Activated T-helper 2 cell treated with anti-CD3 and anti-CD28 coated beads, Interferon-gamma antibody, Interleukin-2, Interleukin-4, amounts not matched to agents 10 μg/mL and 5 μg/mL and 100 μg/mL, durations not matched to agents 14 hours and 24 hours and 36 hours (primary cell): ENCODE results near the gene C10orf95. TPM values are rescaled to one million over a fixed set of nuclear protein-coding genes. Genes with fewer than 3 reads are reported as not detected.
A peak's percentile ranks its signal among the peaks of the same experiment; 100 is the strongest.

Source experiments
- DNase-seq: peaks from one replicate; pipeline ENCODE4 v3.0.0; 2021; ENCODE audit warnings: low spot score
- H3K27ac Mint-ChIP-seq: one replicate; pipeline ENCODE4 v1.8.0; 2021; ENCODE audit warnings: mixed read lengths
- H3K27me3 Mint-ChIP-seq: one replicate; pipeline ENCODE4 v1.8.0; 2021; ENCODE audit warnings: low read depth, mixed read lengths
- H3K36me3 Mint-ChIP-seq: one replicate; pipeline ENCODE4 v1.8.0; 2021; ENCODE audit warnings: low read depth, mixed read lengths
- H3K4me1 Mint-ChIP-seq: one replicate; pipeline ENCODE4 v1.8.0; 2021; ENCODE audit warnings: low read depth, mixed read lengths
- H3K4me3 Mint-ChIP-seq: one replicate; pipeline ENCODE4 v1.8.0; 2021; ENCODE audit warnings: low read depth, mild to moderate bottlenecking, moderate library complexity, mixed read lengths
- H3K9me3 Mint-ChIP-seq: one replicate; pipeline ENCODE4 v1.8.0; 2021; ENCODE audit warnings: mixed read lengths
- intact Hi-C: fragments of 100-400 bp; cut with micrococcal nuclease; formaldehyde crosslinking; loops from one replicate; pipeline ENCODE4 v1.15.1; 2023
- total RNA-seq: library from RNA; stranded (reverse); gene quantifications from 2 replicates; pipeline ENCODE4 v1.2.3, GENCODE V29; 2022

Gene C10orf95
- total RNA-seq, 1 donor from 2014 or later: not detected

DNA sequence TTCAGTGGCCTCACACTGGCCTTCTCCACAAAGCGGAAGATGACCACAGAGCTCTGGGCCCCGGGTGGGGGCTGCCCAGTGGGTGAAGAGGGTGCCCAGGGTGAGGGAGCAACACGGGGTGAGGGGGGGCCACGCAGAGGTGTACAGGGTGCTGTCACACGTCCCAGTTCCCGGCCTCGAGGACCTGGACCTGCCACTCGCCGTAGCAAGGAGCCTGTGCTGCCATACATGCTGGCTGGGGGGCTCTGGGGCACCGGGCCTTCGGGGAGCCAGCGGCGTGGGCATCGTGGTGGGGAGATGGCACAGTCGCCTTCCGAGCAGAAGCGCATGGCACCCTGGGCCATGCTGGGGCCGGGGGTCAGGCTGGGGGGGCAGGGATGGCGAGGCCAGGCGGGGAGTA is 34.6 kb downstream of the C10orf95 start:
- H3K27me3 Mint-ChIP-seq: peaks cover 24% of the 10 kb centered on the region
- intact Hi-C loops: no loop called here

DNA sequence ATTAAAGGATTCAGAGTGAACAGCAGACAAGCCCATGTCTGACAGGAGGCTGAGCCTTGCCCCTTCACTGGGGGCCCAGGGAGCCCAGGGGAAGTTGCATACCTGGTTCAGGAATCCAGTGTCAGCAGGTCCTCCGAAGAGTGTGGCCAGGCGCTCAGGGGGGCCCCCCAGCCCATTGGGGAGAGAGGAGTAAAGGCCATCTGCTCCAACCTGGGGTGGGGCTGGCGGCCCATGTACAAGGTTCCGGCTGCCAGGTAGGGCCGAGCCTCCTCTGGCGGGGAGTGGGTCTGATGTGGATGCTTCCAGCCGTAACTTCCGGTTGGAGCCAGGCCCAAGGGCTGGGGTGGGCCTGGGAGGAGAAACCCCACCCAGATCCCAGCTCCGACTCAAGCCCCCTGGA is 35.1 kb downstream of the C10orf95 start:
- Mint-ChIP-seq H3K27me3 (peaks cover 28% of the 10 kb centered on the region), H3K27ac (no peak overlapping the region), H3K4me1 (peaks cover 22% of the 10 kb centered on the region), H3K4me3 (no peak overlapping the region), H3K36me3 (no peaks in the 10 kb centered on the region), H3K9me3 (no peaks in the 10 kb centered on the region)
- no peak for DNase-seq
- intact Hi-C loops: no loop called here

More for the DNA sequence above, 34.6 kb downstream of the C10orf95 start:
- no peak overlapping the region for H3K4me3 Mint-ChIP-seq
- no peaks in the 10 kb centered on the region for H3K36me3 Mint-ChIP-seq
- H3K9me3 Mint-ChIP-seq: no peaks in the 10 kb centered on the region
- H3K27ac Mint-ChIP-seq: no peak overlapping the region
- no peak for DNase-seq
- peaks cover 19% of the 10 kb centered on the region for H3K4me1 Mint-ChIP-seq

DNA sequence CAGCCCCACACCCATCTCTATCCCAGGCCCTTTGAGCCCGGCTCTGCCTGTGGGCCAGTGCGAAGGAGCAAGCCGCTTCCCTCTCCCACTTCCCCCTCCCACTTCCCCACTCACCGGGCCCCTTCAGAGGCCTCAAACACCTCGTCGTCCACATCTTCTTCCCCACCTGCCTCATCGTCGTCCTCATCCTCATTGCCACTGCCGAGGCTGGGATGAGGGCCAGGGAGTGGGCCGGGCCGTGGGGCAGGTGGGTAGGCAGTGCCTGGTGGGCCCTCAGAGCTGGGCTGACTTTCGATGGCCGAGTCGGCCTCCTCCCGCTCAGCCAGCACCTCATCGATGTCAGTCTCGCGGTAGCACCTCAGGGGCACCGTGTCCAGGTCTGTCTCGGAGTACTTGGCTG is 36.6 kb downstream of the C10orf95 start:
- no peak overlapping the region for H3K4me3 Mint-ChIP-seq
- H3K27ac Mint-ChIP-seq: no peak overlapping the region
- peaks cover 23% of the 10 kb centered on the region for H3K4me1 Mint-ChIP-seq
- DNase-seq: no peak
- H3K36me3 Mint-ChIP-seq: no peaks in the 10 kb centered on the region
- H3K27me3 Mint-ChIP-seq: peaks cover 37% of the 10 kb centered on the region
- intact Hi-C loops: no loop called here
- no peaks in the 10 kb centered on the region for H3K9me3 Mint-ChIP-seq

DNA sequence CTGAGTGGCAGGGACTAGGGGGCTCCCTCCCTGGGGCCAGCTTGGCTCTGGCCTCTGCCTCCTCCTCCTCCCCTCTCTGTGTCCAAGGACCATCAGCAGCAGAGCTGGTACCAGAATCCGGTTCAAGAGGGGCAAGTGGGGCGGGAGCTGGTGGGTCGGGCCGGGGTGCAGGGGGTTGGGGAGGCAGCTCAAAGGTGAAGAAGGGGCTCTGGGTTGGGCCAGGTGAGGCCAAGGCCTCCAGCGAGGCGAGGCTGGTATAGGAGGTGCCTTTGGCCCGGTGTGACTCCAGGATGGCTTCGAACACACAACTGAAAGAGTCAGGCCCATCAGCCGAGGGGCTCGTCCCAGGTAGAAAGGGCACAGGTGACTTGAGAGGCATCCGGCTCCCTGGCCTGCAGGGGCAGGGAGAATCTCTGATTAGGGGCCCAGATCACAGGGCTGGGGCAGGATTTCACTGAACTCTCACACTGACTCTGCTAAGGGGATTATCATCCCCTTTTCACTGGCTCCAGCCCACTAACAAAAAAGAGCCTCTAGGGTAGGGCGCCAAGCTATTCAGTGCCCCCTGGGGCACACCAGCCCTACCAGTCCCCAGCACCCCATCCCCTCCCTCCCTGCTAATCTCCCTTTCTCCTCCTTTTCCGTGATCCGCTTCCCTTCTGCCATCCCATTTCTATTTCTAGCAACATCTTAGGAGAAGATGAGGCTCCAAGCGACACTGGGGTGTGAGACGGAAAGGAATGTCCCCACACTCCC is 37.4 kb downstream of the C10orf95 start:
- no peaks in the 10 kb centered on the region for H3K36me3 Mint-ChIP-seq
- H3K4me3 Mint-ChIP-seq: no peak overlapping the region
- no peak overlapping the region for H3K27ac Mint-ChIP-seq

DNA sequence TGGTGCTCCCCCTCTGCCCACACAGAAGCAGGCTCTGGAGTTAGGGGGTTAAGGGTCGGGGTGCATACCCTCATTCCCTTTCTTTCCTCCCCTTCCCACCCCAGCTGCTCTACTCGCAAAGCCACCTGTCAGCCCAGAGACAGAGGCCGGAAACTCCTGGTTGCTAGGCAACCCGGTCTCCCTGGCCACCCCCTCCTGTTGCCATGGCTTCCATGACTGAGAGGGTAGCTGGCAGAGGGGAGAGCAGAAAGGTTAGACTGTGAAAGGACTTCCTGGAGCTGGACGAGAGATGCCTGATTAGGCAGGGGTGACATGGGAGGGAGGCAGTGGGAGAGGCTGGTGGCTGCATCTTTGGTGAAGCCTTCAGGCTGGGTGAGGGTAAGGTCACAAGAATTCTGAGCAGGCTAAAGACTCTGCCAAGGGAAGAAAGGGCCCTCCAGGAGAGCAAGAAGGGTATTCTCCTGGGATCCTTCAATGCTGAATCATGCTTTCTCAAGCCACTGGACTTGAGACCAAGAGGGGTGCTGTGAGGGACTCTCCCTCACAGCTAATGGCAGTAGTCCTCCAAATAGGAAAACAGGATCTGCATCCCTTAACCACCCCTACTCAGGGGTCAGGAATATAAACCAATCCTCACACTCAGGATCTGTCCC is 38.2 kb downstream of the C10orf95 start:
- DNase-seq: no peak
- peaks cover 38% of the 10 kb centered on the region for H3K27me3 Mint-ChIP-seq
- intact Hi-C loops: no loop called here
- no peak overlapping the region for H3K27ac Mint-ChIP-seq
- no peaks in the 10 kb centered on the region for H3K36me3 Mint-ChIP-seq
- no peak overlapping the region for H3K4me3 Mint-ChIP-seq
- no peaks in the 10 kb centered on the region for H3K9me3 Mint-ChIP-seq
- H3K4me1 Mint-ChIP-seq: peaks cover 26% of the 10 kb centered on the region

More for the DNA sequence above, 37.4 kb downstream of the C10orf95 start:
- Mint-ChIP-seq H3K9me3 (no peaks in the 10 kb centered on the region), H3K27me3 (peaks cover 39% of the 10 kb centered on the region), H3K4me1 (peaks cover 24% of the 10 kb centered on the region)
- intact Hi-C loops: no loop called here
- no peak for DNase-seq

DNA sequence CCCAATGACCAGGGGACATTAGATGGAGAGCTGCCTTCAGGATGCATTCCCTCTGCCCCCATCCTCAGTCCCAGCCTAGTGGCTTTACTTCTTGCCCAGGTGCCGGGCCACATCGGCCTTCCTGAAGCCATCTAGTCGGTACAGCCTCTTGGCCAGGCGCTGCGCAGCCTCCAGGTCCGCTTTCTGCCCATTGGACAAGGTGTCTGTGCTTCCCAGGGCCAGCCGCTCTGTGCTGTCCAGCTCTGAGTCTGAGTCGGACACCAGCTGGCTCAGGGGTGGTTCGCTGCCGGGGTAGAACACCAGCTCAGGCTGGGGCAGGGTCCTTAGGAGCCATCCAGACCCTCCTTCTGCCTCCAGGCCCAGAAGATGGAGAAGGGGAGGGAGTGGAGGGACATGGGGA is 39.0 kb downstream of the C10orf95 start:
- Mint-ChIP-seq H3K27ac (no peak overlapping the region), H3K9me3 (no peaks in the 10 kb centered on the region), H3K27me3 (peaks cover 34% of the 10 kb centered on the region), H3K4me3 (no peak overlapping the region), H3K36me3 (no peaks in the 10 kb centered on the region), H3K4me1 (peaks cover 32% of the 10 kb centered on the region)
- intact Hi-C loops: no loop called here
- DNase-seq: no peak

DNA sequence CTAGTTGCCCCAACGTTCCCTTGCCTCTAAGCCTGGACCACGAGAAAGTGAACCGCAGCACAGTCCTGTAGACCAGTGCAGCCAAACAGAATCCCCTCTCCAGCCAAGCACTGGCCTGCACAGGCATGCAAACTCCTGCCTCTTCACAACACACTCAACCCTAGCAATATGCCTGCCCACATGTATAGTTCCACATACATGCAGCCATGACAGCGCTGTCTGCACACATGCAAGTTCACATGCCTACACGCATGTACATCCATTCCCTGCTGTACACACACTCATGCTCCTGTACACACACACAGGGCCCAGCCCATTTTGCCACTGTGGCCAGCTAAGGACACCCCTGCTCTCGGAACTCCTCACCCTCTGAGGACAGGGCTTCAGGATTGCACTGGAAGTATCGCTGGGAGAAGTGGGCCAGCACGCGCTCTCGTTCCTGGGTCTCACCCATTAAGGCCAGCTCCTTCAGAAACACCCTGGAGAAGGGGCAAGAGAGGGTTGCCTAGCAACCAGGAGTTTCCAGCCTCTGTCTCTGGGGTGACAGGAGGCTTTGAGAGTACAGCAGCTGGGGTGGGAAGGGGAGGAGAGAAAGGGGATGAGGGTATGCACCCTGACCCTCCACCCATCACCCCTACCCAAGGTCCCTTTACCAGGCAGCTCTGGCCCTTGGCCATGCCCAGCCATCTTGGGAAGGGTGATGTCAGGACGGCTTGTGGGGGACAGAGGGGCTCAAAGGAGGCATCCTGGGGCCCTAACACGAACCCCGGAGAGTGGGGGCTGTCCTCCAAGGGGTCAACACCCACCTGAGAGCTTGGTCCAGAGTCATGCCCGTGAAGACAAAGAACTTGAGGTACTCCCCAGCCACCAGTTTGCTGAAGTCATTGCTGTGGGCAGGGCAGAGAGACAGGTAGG is 39.7 kb downstream of the C10orf95 start:
- Mint-ChIP-seq H3K4me1 (peaks cover 32% of the 10 kb centered on the region), H3K36me3 (no peaks in the 10 kb centered on the region), H3K4me3 (peak overlapping the region; percentile 78), H3K27ac (peak overlapping the region; percentile 62), H3K9me3 (no peaks in the 10 kb centered on the region), H3K27me3 (peaks cover 30% of the 10 kb centered on the region)
- intact Hi-C loops: no loop called here
- DNase-seq: no peak

DNA sequence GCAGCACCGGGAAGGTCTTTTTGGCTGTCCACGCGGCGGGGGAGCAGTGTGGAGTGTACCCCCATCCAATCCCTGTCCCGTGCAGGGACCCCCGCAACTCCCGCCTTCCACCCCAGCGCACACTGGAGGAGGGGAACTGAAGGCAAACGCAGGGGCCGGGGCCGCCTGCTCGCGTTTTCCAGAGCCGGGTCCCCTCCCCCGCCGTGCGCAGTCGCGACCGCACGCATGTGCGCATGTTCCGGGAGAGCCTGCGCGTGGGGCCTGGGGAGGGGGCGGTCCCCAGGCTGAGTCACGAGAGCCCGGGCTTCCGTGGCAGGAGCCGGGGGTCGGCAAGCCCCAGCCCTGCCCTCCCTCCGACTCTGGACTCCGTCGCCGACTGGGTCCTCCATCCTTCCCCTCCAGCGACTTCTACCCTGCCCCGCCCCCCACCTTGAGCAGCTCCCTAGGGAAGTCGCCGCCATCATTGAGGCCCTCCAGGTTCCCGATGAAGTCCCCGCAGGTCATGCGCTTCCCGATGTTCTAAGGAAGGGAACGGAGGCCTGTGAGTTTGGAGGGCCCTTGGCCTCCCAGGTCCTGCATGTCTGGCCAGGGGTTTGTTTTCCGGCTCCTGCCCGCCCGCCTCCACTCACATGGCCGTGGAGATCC is 40.8 kb downstream of the C10orf95 start:
- H3K27ac Mint-ChIP-seq: no peak overlapping the region
- H3K36me3 Mint-ChIP-seq: peaks cover 2% of the 10 kb centered on the region
- no peaks in the 10 kb centered on the region for H3K9me3 Mint-ChIP-seq
- intact Hi-C loops: no loop called here
- H3K27me3 Mint-ChIP-seq: peaks cover 25% of the 10 kb centered on the region
- H3K4me1 Mint-ChIP-seq: peaks cover 32% of the 10 kb centered on the region
- peak overlapping the region; percentile 85 for H3K4me3 Mint-ChIP-seq
- peak; percentile 53 for DNase-seq

DNA sequence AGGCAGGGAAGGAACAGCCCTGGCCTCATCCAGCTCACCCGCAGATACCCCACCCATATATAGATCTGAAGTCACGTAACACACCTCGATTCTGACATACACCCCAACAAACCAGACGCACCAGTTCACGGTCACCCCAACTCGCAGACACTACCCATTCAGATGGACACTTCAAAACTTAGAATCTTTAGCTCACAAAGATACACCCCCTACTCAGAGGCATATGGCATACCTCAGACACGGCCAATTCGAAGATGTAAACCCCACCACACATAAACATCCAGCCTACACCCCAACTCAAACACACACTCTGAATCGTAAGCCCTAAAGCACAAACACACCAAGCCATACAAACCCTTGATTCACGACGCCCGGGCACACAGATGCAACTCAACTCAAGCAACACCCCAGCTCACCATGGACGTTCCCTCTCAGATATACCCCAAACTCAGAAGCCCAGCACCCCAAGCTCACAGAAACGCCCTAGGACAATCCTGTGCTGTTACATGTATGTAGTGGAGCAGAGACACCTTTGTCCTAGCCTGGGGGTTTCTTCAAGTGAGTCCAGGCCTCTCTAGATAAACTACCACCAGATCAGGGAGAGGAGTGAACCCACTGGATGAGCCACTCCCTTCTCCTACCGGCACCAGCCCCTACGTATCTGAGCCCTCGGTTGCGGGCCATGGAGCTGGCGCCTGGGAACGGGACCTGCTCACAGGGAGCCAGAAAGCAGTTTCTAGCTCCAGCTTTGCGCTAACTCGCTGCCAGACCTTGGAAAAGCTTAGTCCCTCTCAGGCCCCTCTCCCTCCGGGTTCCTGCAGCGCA is 41.5 kb downstream of the C10orf95 start:
- intact Hi-C loops: loop anchor here (1.0 to 2.0 kb wide), 2 partner anchors 11 to 15 kb away; partner anchors contain the start of gene NFKB2
- DNase-seq: peak; percentile 8
- H3K27ac Mint-ChIP-seq: peak overlapping the region; percentile 74
- H3K36me3 Mint-ChIP-seq: peaks cover 7% of the 10 kb centered on the region
- no peaks in the 10 kb centered on the region for H3K9me3 Mint-ChIP-seq
- H3K4me1 Mint-ChIP-seq: peaks cover 32% of the 10 kb centered on the region
- peaks cover 24% of the 10 kb centered on the region for H3K27me3 Mint-ChIP-seq
- peak overlapping the region; percentile 85 for H3K4me3 Mint-ChIP-seq

DNA sequence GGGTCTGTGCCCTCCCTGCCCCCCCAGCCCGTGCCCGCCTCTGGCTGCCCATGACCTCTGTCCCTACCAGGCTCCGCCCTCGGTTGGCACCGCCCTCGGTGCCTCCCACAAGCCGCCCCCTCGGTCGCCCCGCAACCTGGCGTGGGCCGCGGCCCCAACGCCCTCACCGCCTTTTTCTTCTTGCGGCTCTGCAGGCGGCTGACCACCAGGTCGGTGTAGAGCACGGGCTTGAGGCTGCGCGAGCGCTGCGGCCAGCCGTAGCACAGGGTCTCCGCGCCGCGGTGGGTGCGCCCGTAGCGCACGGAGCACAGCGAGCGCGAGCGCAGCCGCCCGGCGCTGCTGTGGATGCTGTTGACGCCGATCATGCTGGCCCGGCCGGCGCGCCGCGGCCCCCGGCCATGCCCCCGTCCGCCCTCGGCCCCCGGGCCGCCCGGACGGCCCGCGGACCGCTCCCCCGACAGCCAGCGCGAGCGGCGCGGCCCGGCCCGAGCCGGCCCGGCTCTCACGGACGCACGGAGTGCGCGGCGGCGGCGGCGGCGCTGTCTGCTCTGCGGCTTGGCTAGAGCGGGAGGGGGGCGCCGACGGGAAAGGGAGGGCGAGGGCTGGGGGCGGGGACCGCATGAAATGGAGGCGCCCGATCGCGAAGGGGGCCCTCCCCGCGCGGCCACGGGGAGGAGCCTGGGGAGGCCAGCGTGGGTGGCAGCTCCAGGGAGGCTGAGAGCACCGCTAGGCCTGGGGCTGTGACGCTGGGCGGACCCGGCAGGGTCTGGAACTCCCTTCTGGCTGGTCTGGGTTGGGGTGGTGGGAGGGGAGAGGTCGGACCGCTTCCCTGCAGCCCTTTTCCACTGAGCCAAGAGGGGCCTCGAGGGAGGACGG is 42.4 kb downstream of the C10orf95 start:
- H3K9me3 Mint-ChIP-seq: no peaks in the 10 kb centered on the region
- peak overlapping the region; percentile 74 for H3K27ac Mint-ChIP-seq
- DNase-seq: peak; percentile 46
- intact Hi-C loops: loop anchor here (1.0 to 2.0 kb wide), 2 partner anchors 10 to 14 kb away; partner anchors contain the start of gene NFKB2
- H3K36me3 Mint-ChIP-seq: peaks cover 7% of the 10 kb centered on the region
- peaks cover 32% of the 10 kb centered on the region for H3K4me1 Mint-ChIP-seq
- H3K4me3 Mint-ChIP-seq: peak overlapping the region; percentile 85
- H3K27me3 Mint-ChIP-seq: peaks cover 24% of the 10 kb centered on the region
